Measurements from ENCODE around the gene WRNIP1. TPM values are rescaled to one million over a fixed set of nuclear protein-coding genes. Genes with fewer than 3 reads are reported as not detected.

WRNIP1 gene
- total RNA-seq, 4 donors from 2014 or later, result 66.0 to 75.6 (median 69.9) TPM

GRCh38 chr6:2830183-2830582 lies 65.0 kb downstream of the WRNIP1 start:
- no peaks in the 10 kb centered on the region for H3K9me3 ChIP-seq
- WGBS, 2 donors, result 93% methylated on average over 3 of the region's 3 CpGs
- no peak overlapping the region for H3K4me3 ChIP-seq
- peaks cover 0 to 39% (median 6%) of the 10 kb centered on the region in 3 donors for H3K36me3 ChIP-seq
- H3K27ac ChIP-seq, result peak overlapping the region in 1 of 4 donors; percentile 10
- intact Hi-C loops (cut with DNase I), result no loop called here
- peaks cover 0 to 15% (median 0%) of the 10 kb centered on the region in 3 donors for H3K4me1 ChIP-seq
- TF ChIP-seq CTCF (IDR thresholded peaks at IDR 0.05), result no peak
- no peak for TF ChIP-seq POLR2A (IDR thresholded peaks at IDR 0.05)
- no peaks in the 10 kb centered on the region for H3K27me3 ChIP-seq
- no peak for DNase-seq

GRCh38 chr6:2831392-2831791 lies 66.2 kb downstream of the WRNIP1 start:
- no peak for DNase-seq
- no peak overlapping the region for H3K4me3 ChIP-seq
- H3K4me1 ChIP-seq, result peaks cover 0 to 13% (median 0%) of the 10 kb centered on the region in 3 donors
- intact Hi-C loops (cut with DNase I), result no loop called here
- WGBS, 2 donors, result 90 to 100% methylated on average over 2 of the region's 2 CpGs
- H3K27ac ChIP-seq, result peak overlapping the region in 1 of 4 donors; percentile 9
- H3K27me3 ChIP-seq, result no peaks in the 10 kb centered on the region
- no peaks in the 10 kb centered on the region for H3K9me3 ChIP-seq
- no peak for TF ChIP-seq POLR2A (IDR thresholded peaks at IDR 0.05)
- TF ChIP-seq CTCF (IDR thresholded peaks at IDR 0.05), result no peak
- peaks cover 4 to 51% (median 6%) of the 10 kb centered on the region in 3 donors for H3K36me3 ChIP-seq

GRCh38 chr6:2834262-2834661 lies 69.1 kb downstream of the WRNIP1 start:
- H3K27ac ChIP-seq, result no peak overlapping the region
- H3K4me1 ChIP-seq, result peaks cover 0 to 32% (median 2%) of the 10 kb centered on the region in 3 donors
- TF ChIP-seq POLR2A (IDR thresholded peaks at IDR 0.05) (no peak), CTCF (IDR thresholded peaks at IDR 0.05) (no peak)
- H3K4me3 ChIP-seq, result no peak overlapping the region
- no peaks in the 10 kb centered on the region for H3K9me3 ChIP-seq
- H3K27me3 ChIP-seq, result no peaks in the 10 kb centered on the region
- intact Hi-C loops (cut with DNase I), result no loop called here
- no peak for DNase-seq
- H3K36me3 ChIP-seq, result peaks cover 4 to 80% (median 15%) of the 10 kb centered on the region in 3 donors

Other genes starting within 250 kb of the WRNIP1 start
- gene MYLK4, start 14.5 kb upstream of the WRNIP1 start, total RNA-seq, result 1 to 10 TPM in 2 of 4 donors, under 1 TPM in 2; 0.49 to 1.9 (median 1.0) TPM
- 1,000 to 10,000 TPM in 1 of 4 donors, 100 to 1,000 TPM in 3; 284 to 1,204 (median 702) TPM for gene SERPINB1, start 76.5 kb downstream of the WRNIP1 start, total RNA-seq
- 10 to 100 TPM in 2 of 4 donors, 1 to 10 TPM in 2; 7.5 to 40.4 (median 12.1) TPM for gene SERPINB9, start 137.9 kb downstream of the WRNIP1 start, total RNA-seq
- 10 to 100 TPM; 76.6 to 95.7 (median 84.4) TPM for gene SERPINB6, start 206.2 kb downstream of the WRNIP1 start, total RNA-seq
- 10 to 100 TPM; 18.7 to 38.3 (median 26.5) TPM for gene NQO2, start 234.5 kb downstream of the WRNIP1 start, total RNA-seq

Data from esophagus squamous epithelium (tissue), 5 donors.